ENCODE measurements around the gene MKRN2. TPM values are rescaled to one million over a fixed set of nuclear protein-coding genes. Genes with fewer than 3 reads are reported as not detected.

The MKRN2 gene
- total and polyA plus RNA-seq, 2 of the 4 experiments (the other 2 are of a cell fraction): 44.4 to 65.6 TPM

DNA sequence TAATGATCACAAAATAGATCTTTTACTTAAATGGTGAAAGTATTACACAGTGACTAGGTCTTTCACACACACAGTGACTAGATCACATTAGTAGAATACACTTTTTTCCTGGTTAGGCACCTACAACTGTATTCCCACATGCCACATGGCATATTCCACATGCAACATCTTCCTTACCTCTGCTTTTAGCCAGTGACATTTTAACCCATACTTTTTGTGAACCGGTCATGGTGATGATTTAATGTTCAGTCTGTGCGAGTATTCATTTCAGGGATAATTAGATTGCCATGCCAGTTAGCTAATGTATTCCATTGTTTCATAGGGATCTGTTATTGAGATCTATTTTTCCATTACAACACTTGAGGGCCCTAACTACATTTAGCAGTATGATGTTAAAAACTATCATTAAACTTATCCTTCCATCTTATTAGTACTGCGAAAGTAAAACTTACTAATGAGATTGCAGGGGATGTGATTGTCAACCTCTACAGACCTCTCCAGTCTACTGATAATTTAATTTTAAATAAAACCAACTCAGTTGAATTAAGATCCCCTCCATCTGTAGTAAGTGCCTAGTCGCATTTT is 44.3 kb upstream of the MKRN2 start:
- no peak overlapping the region for H4K8ac ChIP-seq (ENCODE audit: low read depth in 2 of 2, low read length in 2 of 2)
- no peak overlapping the region for H2AK9ac ChIP-seq (replicated peaks; ENCODE audit: low read depth, low read length, poor library complexity)
- H3K18ac ChIP-seq (ENCODE audit: low read depth, low read length): no peak overlapping the region
- CTCF ChIA-PET: no interaction called here
- no peaks in the 10 kb centered on the region for H3K27me3 ChIP-seq (ENCODE audit: control insufficient read depth, insufficient read depth, low read length)
- no peak overlapping the region for H2BK120ac ChIP-seq (ENCODE audit: low read depth, low read length)
- WGBS, 2 experiments (ENCODE audit: extremely low coverage in 2 of 2, insufficient read length in 1 of 2): 83% methylated on average over 1 of the region's 4 CpGs; no CpG with 5 or more reads in 1 of the 2 experiments
- no peak overlapping the region for H3K14ac ChIP-seq (replicated peaks; ENCODE audit: low read depth, low read length)
- ATAC-seq (ENCODE audit: low read depth): no peak
- peaks cover 1% of the 10 kb centered on the region; the same call in 1 of the 2 replicates for H3K36me3 ChIP-seq (ENCODE audit: control insufficient read depth, insufficient read depth, low read length)
- H3K27ac ChIP-seq (ENCODE audit: insufficient read depth, low read length): no peak overlapping the region
- dilution Hi-C loops (cut with HindIII; ENCODE audit: low sequenced_read_pairs, unreplicated experiment) (no loop called here), in situ Hi-C loops (cut with MboI; ENCODE audit: low sequenced_read_pairs) (no loop called here), intact Hi-C loops (cut with micrococcal nuclease) (no loop called here)
- H4K91ac ChIP-seq (ENCODE audit: insufficient read depth, low read depth, low read length): no peak overlapping the region
- no peak overlapping the region for H3K23ac ChIP-seq (ENCODE audit: low read depth, low read length)
- H2AFZ ChIP-seq (replicated peaks; ENCODE audit: low read length, poor library complexity): no peak overlapping the region
- H2BK5ac ChIP-seq (ENCODE audit: low read depth, low read length, poor library complexity, severe bottlenecking): no peak overlapping the region
- H4K5ac ChIP-seq (ENCODE audit: low read depth, low read length): no peak overlapping the region
- POLR2A ChIA-PET (ENCODE audit: unreplicated experiment): no interaction called here
- H2AK5ac ChIP-seq (ENCODE audit: low read depth, low read length): no peak overlapping the region
- no peaks in the 10 kb centered on the region for H3K9me3 ChIP-seq (ENCODE audit: control insufficient read depth, insufficient read depth, low read length)
- no peak overlapping the region for H3K56ac ChIP-seq (ENCODE audit: extremely low read depth, insufficient read depth, low read length)
- no peak for TF ChIP-seq CEBPB (IDR thresholded peaks at IDR 0.05; ENCODE audit: low read depth, low read length)
- no peak for TF ChIP-seq USF2 (IDR thresholded peaks at IDR 0.05; ENCODE audit: low read depth, low read length)
- no peak for TF ChIP-seq MXI1 (IDR thresholded peaks at IDR 0.05; ENCODE audit: borderline replicate concordance, low read depth, low read length)
- TF ChIP-seq CTCF (conservative IDR thresholded peaks at IDR 0.05; ENCODE audit: low read depth, low read length): no peak
- no peak for TF ChIP-seq SMC3 (IDR thresholded peaks at IDR 0.05; ENCODE audit: low read depth, low read length)
- TF ChIP-seq RCOR1 (IDR thresholded peaks at IDR 0.05; ENCODE audit: insufficient replicate concordance, low read length): no peak
- TF ChIP-seq NFE2L2 (IDR thresholded peaks at IDR 0.05; ENCODE audit: low read depth, low read length): no peak
- no peak for TF ChIP-seq MAZ (IDR thresholded peaks at IDR 0.05; ENCODE audit: borderline replicate concordance, low read depth, low read length)
- no peak for TF ChIP-seq RAD21 (IDR thresholded peaks at IDR 0.05; ENCODE audit: low read length)
- no peak for TF ChIP-seq MAFK (IDR thresholded peaks at IDR 0.05; ENCODE audit: low read depth, low read length)
- H3K9ac ChIP-seq (ENCODE audit: low read depth, low read length): no peak overlapping the region
- no peak overlapping the region for H2BK15ac ChIP-seq (ENCODE audit: low read depth, low read length)
- peaks cover 9% of the 10 kb centered on the region for H3K4me1 ChIP-seq (ENCODE audit: control insufficient read depth, insufficient read depth, low read length)
- H3K9me1 ChIP-seq (ENCODE audit: insufficient read depth, low read length): peaks cover 12% of the 10 kb centered on the region
- BruUV-seq (replicated peaks): no TSS peak
- no peak for DNase-seq
- peaks cover 6% of the 10 kb centered on the region; the same call in 1 of the 2 replicates for H4K20me1 ChIP-seq (ENCODE audit: insufficient read depth, low read length)
- H3K4me2 ChIP-seq (ENCODE audit: low read depth, low read length): no peak overlapping the region
- no peak overlapping the region for H2BK20ac ChIP-seq (ENCODE audit: low read depth, low read length)
- H3K4me3 ChIP-seq (ENCODE audit: insufficient read depth, low read depth, low read length): no peak overlapping the region
- H3K4ac ChIP-seq (ENCODE audit: low read depth, low read length): no peak overlapping the region
- H3K79me1 ChIP-seq (ENCODE audit: low read depth in 1 of 2, low read length in 2 of 2): peaks cover 0 to 5% of the 10 kb centered on the region in 2 experiments; a peak in 1 of 4 replicates

All from IMR-90 (cell line).